HepG2 (cell line): ENCODE results near the gene RRBP1. TPM values are rescaled to one million over a fixed set of nuclear protein-coding genes. Genes with fewer than 3 reads are reported as not detected.

ENCODE experiments used
- CBFB ChIP-seq: sonication (generic); formaldehyde crosslinking; IDR thresholded peaks from 2 replicates; pipeline ENCODE4 v1.4.0; 2020; ENCODE audit warnings: missing genetic modification reagents
- CC2D1A ChIP-seq: sonication (generic); formaldehyde crosslinking; IDR thresholded peaks from 2 replicates; pipeline ENCODE4 v1.8.1; 2023; ENCODE audit warnings: mild to moderate bottlenecking, missing genetic modification reagents
- GATAD1 ChIP-seq: IDR thresholded peaks from 2 replicates; pipeline ENCODE4 v1.6.1; 2016; ENCODE audit warnings: missing genetic modification reagents, missing compliant biosample characterization
- NR3C1 ChIP-seq: sonication (generic); formaldehyde crosslinking; IDR thresholded peaks from 2 replicates; pipeline ENCODE4 v1.4.0; 2020; ENCODE audit warnings: missing genetic modification reagents
- ONECUT2 ChIP-seq: sonication (generic); formaldehyde crosslinking; IDR thresholded peaks from 2 replicates; pipeline ENCODE4 v1.4.0; 2020; ENCODE audit warnings: missing genetic modification reagents
- SMC3 ChIP-seq: IDR thresholded peaks from 2 replicates; pipeline ENCODE4 v1.6.1; 2011; ENCODE audit warnings: low read length, improper control_type of control experiment
- SNRNP70 ChIP-seq: fragments of 200-400 bp; formaldehyde crosslinking; IDR thresholded peaks from 2 replicates; pipeline ENCODE4 v1.6.1; 2017; ENCODE audit warnings: mild to moderate bottlenecking, low read depth, low read length, moderate library complexity
- ZBTB21 ChIP-seq: sonication (generic); formaldehyde crosslinking; IDR thresholded peaks from 2 replicates; pipeline ENCODE4 v1.4.0; 2020; ENCODE audit warnings: missing genetic modification reagents
- ZNF33B ChIP-seq: sonication (generic); formaldehyde crosslinking; IDR thresholded peaks from 2 replicates; pipeline ENCODE4 v1.5.1; 2020; ENCODE audit warnings: mild to moderate bottlenecking, missing genetic modification reagents
- ZNF556 ChIP-seq: sonication (generic); formaldehyde crosslinking; IDR thresholded peaks from 2 replicates; pipeline ENCODE4 v1.4.0; 2020; ENCODE audit warnings: mild to moderate bottlenecking, missing genetic modification reagents, borderline replicate concordance
- ZNF619 ChIP-seq: sonication (generic); formaldehyde crosslinking; IDR thresholded peaks from 2 replicates; pipeline ENCODE4 v1.4.0; 2020; ENCODE audit warnings: mild to moderate bottlenecking, missing genetic modification reagents
- ZNF709 ChIP-seq: sonication (generic); formaldehyde crosslinking; IDR thresholded peaks from 2 replicates; pipeline ENCODE4 v1.5.0; 2020; ENCODE audit warnings: mild to moderate bottlenecking, missing genetic modification reagents
- ZNF841 ChIP-seq: sonication (generic); formaldehyde crosslinking; IDR thresholded peaks from 2 replicates; pipeline ENCODE4 v1.8.1; 2023; ENCODE audit warnings: missing genetic modification reagents, borderline replicate concordance
- polyA plus RNA-seq, 8 experiments: library from polyadenylated mRNA; depleted of rRNA in 3 of 8; stranded (reverse) in 7 of 8; unstranded in 1 of 8; fragments of >200 nt; fragmentation: Illumina TruSeq in 4 of 8; extraction: Trizol in 4 of 8; gene quantifications; 2 replicates each; pipeline versions ENCODE4 v1.2.1 to v1.2.3, GENCODE V29; 2011 to 2016; ENCODE audit warnings: low read depth in 4 of 8, missing spikeins in 1 of 8, mixed read lengths in 1 of 8; ENCODE audit not compliant: insufficient read depth in 1 of 8
- total RNA-seq, 5 experiments: library from RNA; depleted of rRNA; stranded (reverse); fragments of >200 nt; fragmentation: Illumina TruSeq; extraction: Trizol; gene quantifications; 2 replicates each; pipeline ENCODE4 v1.2.3, GENCODE V29; 2016; ENCODE audit warnings: low read depth in 1 of 5
- TF ChIP-seq, protein P1 (sequence below): sonication (generic); formaldehyde crosslinking; IDR thresholded peaks from 2 replicates; pipeline ENCODE4 v1.4.0; 2020; ENCODE audit warnings: mild to moderate bottlenecking, missing genetic modification reagents
- TF ChIP-seq, protein P2 (sequence below): sonication (generic); formaldehyde crosslinking; IDR thresholded peaks from 2 replicates; pipeline ENCODE4 v1.9.0; 2021; ENCODE audit warnings: mild to moderate bottlenecking, missing genetic modification reagents

RRBP1 gene
- total and polyA plus RNA-seq, 2 of the 13 experiments (the other 11 are each of a cell fraction or from before 2014, with no cell fraction given), result 150 to 222 TPM

DNA sequence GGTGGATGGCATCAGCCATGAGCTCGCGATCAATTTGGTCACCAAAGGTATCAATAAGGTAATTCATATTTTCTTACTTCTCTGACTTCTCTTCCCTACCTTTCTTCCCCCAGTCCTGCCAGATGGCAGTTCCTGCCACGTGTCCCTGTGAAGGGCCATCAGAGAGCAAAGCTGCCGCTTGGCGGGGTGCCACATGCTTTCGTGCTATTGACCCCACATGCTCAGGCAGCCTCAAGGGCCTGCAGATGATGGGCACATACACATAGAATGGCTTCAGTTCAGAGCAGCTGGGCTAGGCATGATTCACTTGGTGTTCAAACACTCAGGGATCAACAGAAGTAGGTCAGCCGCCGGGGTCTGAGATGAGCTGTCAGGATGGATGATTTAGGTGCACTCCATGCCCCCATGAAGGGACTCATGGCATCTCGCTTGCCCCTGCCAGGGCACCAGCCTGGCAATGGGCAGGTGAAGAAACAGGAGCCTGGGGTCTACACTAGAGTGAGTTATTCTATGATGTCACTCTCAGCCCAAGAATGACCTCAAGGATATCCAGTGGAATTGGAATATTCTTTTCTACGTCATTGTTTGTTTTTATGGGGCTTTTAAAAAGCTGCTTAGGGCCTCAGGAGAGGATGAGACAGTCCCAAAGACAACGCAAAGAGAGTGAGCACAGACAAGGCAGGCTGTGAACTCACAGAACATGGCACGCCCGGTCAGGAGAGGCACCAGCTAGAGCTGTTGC lies 43.2 kb upstream of the RRBP1 start (continued):
- TF ChIP-seq, protein P1, sequence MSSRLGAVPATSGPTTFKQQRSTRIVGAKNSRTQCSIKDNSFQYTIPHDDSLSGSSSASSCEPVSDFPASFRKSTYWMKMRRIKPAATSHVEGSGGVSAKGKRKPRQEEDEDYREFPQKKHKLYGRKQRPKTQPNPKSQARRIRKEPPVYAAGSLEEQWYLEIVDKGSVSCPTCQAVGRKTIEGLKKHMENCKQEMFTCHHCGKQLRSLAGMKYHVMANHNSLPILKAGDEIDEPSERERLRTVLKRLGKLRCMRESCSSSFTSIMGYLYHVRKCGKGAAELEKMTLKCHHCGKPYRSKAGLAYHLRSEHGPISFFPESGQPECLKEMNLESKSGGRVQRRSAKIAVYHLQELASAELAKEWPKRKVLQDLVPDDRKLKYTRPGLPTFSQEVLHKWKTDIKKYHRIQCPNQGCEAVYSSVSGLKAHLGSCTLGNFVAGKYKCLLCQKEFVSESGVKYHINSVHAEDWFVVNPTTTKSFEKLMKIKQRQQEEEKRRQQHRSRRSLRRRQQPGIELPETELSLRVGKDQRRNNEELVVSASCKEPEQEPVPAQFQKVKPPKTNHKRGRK (CRISPR knock-in tag), result no peak
- TF ChIP-seq ZNF709 (CRISPR knock-in tag) (no peak), ZNF841 (CRISPR knock-in tag) (no peak), GATAD1 (CRISPR knock-in tag) (0 out of 2 replicates have a peak, but pooled peaks have one; percentile 26), ZNF33B (CRISPR knock-in tag) (no peak), ZNF556 (CRISPR knock-in tag) (no peak), ZBTB21 (CRISPR knock-in tag) (peak; percentile 75), SNRNP70 (no peak), NR3C1 (CRISPR knock-in tag) (no peak), SMC3 (no peak), ONECUT2 (CRISPR knock-in tag) (no peak), CC2D1A (CRISPR knock-in tag) (no peak), ZNF619 (CRISPR knock-in tag) (no peak), CBFB (no peak)
- TF ChIP-seq, protein P2, sequence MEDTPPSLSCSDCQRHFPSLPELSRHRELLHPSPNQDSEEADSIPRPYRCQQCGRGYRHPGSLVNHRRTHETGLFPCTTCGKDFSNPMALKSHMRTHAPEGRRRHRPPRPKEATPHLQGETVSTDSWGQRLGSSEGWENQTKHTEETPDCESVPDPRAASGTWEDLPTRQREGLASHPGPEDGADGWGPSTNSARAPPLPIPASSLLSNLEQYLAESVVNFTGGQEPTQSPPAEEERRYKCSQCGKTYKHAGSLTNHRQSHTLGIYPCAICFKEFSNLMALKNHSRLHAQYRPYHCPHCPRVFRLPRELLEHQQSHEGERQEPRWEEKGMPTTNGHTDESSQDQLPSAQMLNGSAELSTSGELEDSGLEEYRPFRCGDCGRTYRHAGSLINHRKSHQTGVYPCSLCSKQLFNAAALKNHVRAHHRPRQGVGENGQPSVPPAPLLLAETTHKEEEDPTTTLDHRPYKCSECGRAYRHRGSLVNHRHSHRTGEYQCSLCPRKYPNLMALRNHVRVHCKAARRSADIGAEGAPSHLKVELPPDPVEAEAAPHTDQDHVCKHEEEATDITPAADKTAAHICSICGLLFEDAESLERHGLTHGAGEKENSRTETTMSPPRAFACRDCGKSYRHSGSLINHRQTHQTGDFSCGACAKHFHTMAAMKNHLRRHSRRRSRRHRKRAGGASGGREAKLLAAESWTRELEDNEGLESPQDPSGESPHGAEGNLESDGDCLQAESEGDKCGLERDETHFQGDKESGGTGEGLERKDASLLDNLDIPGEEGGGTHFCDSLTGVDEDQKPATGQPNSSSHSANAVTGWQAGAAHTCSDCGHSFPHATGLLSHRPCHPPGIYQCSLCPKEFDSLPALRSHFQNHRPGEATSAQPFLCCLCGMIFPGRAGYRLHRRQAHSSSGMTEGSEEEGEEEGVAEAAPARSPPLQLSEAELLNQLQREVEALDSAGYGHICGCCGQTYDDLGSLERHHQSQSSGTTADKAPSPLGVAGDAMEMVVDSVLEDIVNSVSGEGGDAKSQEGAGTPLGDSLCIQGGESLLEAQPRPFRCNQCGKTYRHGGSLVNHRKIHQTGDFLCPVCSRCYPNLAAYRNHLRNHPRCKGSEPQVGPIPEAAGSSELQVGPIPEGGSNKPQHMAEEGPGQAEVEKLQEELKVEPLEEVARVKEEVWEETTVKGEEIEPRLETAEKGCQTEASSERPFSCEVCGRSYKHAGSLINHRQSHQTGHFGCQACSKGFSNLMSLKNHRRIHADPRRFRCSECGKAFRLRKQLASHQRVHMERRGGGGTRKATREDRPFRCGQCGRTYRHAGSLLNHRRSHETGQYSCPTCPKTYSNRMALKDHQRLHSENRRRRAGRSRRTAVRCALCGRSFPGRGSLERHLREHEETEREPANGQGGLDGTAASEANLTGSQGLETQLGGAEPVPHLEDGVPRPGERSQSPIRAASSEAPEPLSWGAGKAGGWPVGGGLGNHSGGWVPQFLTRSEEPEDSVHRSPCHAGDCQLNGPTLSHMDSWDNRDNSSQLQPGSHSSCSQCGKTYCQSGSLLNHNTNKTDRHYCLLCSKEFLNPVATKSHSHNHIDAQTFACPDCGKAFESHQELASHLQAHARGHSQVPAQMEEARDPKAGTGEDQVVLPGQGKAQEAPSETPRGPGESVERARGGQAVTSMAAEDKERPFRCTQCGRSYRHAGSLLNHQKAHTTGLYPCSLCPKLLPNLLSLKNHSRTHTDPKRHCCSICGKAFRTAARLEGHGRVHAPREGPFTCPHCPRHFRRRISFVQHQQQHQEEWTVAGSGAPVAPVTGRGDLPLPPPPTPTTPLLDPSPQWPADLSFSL, result no peak
- TF ChIP-seq, all 625 proteins: peak for 72
